Uterus (tissue), 4 donors: ENCODE results near the gene EPHA5. TPM values are rescaled to one million over a fixed set of nuclear protein-coding genes. Genes with fewer than 3 reads are reported as not detected.

Source experiments
- DNase-seq, 2 donors: peaks; one replicate each; pipeline ENCODE4 v3.0.0-alpha.2; 2019 to 2020
- H3K27ac ChIP-seq, 2 donors: fragments of 200-600 bp; sonication (generic); 1 replicate in 1 of 2; 2 replicates in 1 of 2; pipeline ENCODE4 v1.5.1; 2016 to 2018
- H3K27me3 ChIP-seq, 2 donors: fragments of 200-600 bp; sonication (generic); one replicate each; pipeline ENCODE4 v1.5.1; 2018 to 2019; ENCODE audit warnings: control low read depth in 1 of 2
- H3K36me3 ChIP-seq, 2 donors: fragments of 200-600 bp; sonication (generic); one replicate each; pipeline ENCODE4 v1.5.1; 2019; ENCODE audit warnings: control low read depth in 1 of 2
- H3K4me1 ChIP-seq, 2 donors: fragments of 200-600 bp; sonication (generic); one replicate each; pipeline ENCODE4 v1.5.1; 2018 to 2019; ENCODE audit warnings: control low read depth in 1 of 2
- H3K4me3 ChIP-seq, 2 donors: fragments of 200-600 bp; sonication (generic); 1 replicate in 1 of 2; 2 replicates in 1 of 2; pipeline ENCODE4 v1.5.1; 2018 to 2019; ENCODE audit warnings: mild to moderate bottlenecking in 1 of 2
- H3K9me3 ChIP-seq, 2 donors: fragments of 200-600 bp; sonication (generic); one replicate each; pipeline ENCODE4 v1.5.1; 2019; ENCODE audit warnings: control low read depth in 1 of 2
- CTCF ChIP-seq, 4 experiments: fragments of 200-600 bp in 2 of 4; fragments of 450-650 bp in 2 of 4; sonication (generic) in 2 of 4; IDR thresholded peaks; one replicate each; pipeline ENCODE4 v1.5.1; 2016 to 2019; ENCODE audit warnings: antibody characterized with exemption in 4 of 4, mild to moderate bottlenecking in 2 of 4, moderate library complexity in 1 of 4
- POLR2A ChIP-seq, 2 donors: fragments of 450-650 bp; IDR thresholded peaks; one replicate each; pipeline ENCODE4 v1.6.1; 2016; ENCODE audit warnings: antibody characterized with exemption in 2 of 2, mild to moderate bottlenecking in 1 of 2, moderate library complexity in 1 of 2
- intact Hi-C: fragments of 100-400 bp; cut with DNase I; formaldehyde crosslinking; loops from one replicate; pipeline ENCODE4 v1.15.1; 2023; ENCODE audit warnings: low total_unique reads
- total RNA-seq, 4 donors: library from RNA; depleted of rRNA in 3 of 4; stranded (reverse); fragments of >200 nt in 3 of 4; gene quantifications; one replicate each; pipeline versions ENCODE4 v1.1.0 to v1.2.4, GENCODE V29; 2014 to 2023
- donor health status: DM: yes; HTN: yes; CAD: no.

The EPHA5 gene
- total RNA-seq, 4 donors from 2014 or later, result 1.2 to 10.4 TPM; not detected in 2

GRCh38 chr4:65665771-65666523 is 4.3 kb downstream of the EPHA5 start:
- intact Hi-C loops, result no loop called here
- DNase-seq, result no peak
- H3K4me3 ChIP-seq, result no peak overlapping the region
- H3K4me1 ChIP-seq, result peaks cover 0 to 12% of the 10 kb centered on the region in 2 donors
- peaks cover 0 to 1% of the 10 kb centered on the region in 2 donors for H3K36me3 ChIP-seq
- H3K27me3 ChIP-seq, result peaks cover 0 to 38% of the 10 kb centered on the region in 2 donors
- H3K27ac ChIP-seq, result no peak overlapping the region
- TF ChIP-seq CTCF (IDR thresholded peaks at IDR 0.05), result no peak
- TF ChIP-seq POLR2A (IDR thresholded peaks at IDR 0.05), result no peak
- H3K9me3 ChIP-seq, result no peaks in the 10 kb centered on the region

- Histone ChIP-seq H3K9me3 (no peaks in the 10 kb centered on the region), H3K4me3 (no peak overlapping the region), H3K4me1 (no peaks in the 10 kb centered on the region), H3K36me3 (peaks cover 0 to 1% of the 10 kb centered on the region in 2 donors), H3K27me3 (peaks cover 0 to 31% of the 10 kb centered on the region in 2 donors), H3K27ac (no peak overlapping the region)
- TF ChIP-seq POLR2A (IDR thresholded peaks at IDR 0.05) (no peak), CTCF (IDR thresholded peaks at IDR 0.05) (no peak)
- DNase-seq, result no peak
- intact Hi-C loops, result no loop called here
Observed at GRCh38 chr4:65661471-65661870, 8.8 kb downstream of the EPHA5 start.

GRCh38 chr4:65658117-65658516 is 12.2 kb downstream of the EPHA5 start:
- intact Hi-C loops, result no loop called here
- TF ChIP-seq POLR2A (IDR thresholded peaks at IDR 0.05) (no peak), CTCF (IDR thresholded peaks at IDR 0.05) (no peak)
- peaks cover 0 to 11% of the 10 kb centered on the region in 2 donors for H3K27me3 ChIP-seq

GRCh38 chr4:65656008-65656407 is 14.3 kb downstream of the EPHA5 start:
- TF ChIP-seq CTCF (IDR thresholded peaks at IDR 0.05), result no peak
- no peak for TF ChIP-seq POLR2A (IDR thresholded peaks at IDR 0.05)
- Histone ChIP-seq H3K9me3 (no peaks in the 10 kb centered on the region), H3K27me3 (peaks cover 0 to 11% of the 10 kb centered on the region in 2 donors), H3K27ac (no peak overlapping the region), H3K4me3 (no peak overlapping the region), H3K36me3 (no peaks in the 10 kb centered on the region), H3K4me1 (no peaks in the 10 kb centered on the region)
- intact Hi-C loops, result no loop called here
- no peak for DNase-seq

More at GRCh38 chr4:65658117-65658516, 12.2 kb downstream of the EPHA5 start:
- no peak for DNase-seq
- Histone ChIP-seq H3K4me3 (no peak overlapping the region), H3K36me3 (no peaks in the 10 kb centered on the region), H3K4me1 (no peaks in the 10 kb centered on the region), H3K9me3 (no peaks in the 10 kb centered on the region), H3K27ac (no peak overlapping the region)

- no peak for DNase-seq
- no peak overlapping the region for H3K4me3 ChIP-seq
- TF ChIP-seq POLR2A (IDR thresholded peaks at IDR 0.05), result no peak
- no peak for TF ChIP-seq CTCF (IDR thresholded peaks at IDR 0.05)
- H3K27ac ChIP-seq, result no peak overlapping the region
- no peaks in the 10 kb centered on the region for H3K9me3 ChIP-seq
- no peaks in the 10 kb centered on the region for H3K4me1 ChIP-seq
- no peaks in the 10 kb centered on the region for H3K36me3 ChIP-seq
- intact Hi-C loops, result no loop called here
- peaks cover 0 to 11% of the 10 kb centered on the region in 2 donors for H3K27me3 ChIP-seq
Observed at GRCh38 chr4:65654976-65655375, 15.3 kb downstream of the EPHA5 start.
